ENCODE measurements around the gene CCDC85B. TPM values are rescaled to one million over a fixed set of nuclear protein-coding genes. Genes with fewer than 3 reads are reported as not detected.

The CCDC85B gene
- total and polyA plus RNA-seq, 2 of the 13 experiments (the other 11 are each of a cell fraction or from before 2014, with no cell fraction given) = 8.2 to 19.5 TPM

- TF ChIP-seq ZNF577 (CRISPR knock-in tag; IDR thresholded peaks at IDR 0.05; ENCODE audit: borderline replicate concordance, low read depth) (no peak), ZNF616 (CRISPR knock-in tag; IDR thresholded peaks at IDR 0.05; ENCODE audit: low read depth) (peak; percentile 77; the same call in 1 of the 2 replicates), ETV5 (CRISPR knock-in tag; IDR thresholded peaks at IDR 0.05; ENCODE audit: borderline replicate concordance) (peak; percentile 74), TP53 (CRISPR knock-in tag; conservative IDR thresholded peaks at IDR 0.05) (0 out of 2 replicates have a peak, but pooled peaks have one; percentile 53), TEAD2 (CRISPR knock-in tag; IDR thresholded peaks at IDR 0.05) (no peak), ZBTB4 (CRISPR knock-in tag; IDR thresholded peaks at IDR 0.05; ENCODE audit: borderline replicate concordance) (no peak), ZBTB38 (CRISPR knock-in tag; IDR thresholded peaks at IDR 0.05) (no peak), ZBTB7A (CRISPR knock-in tag; IDR thresholded peaks at IDR 0.05) (no peak), REL (CRISPR knock-in tag; conservative IDR thresholded peaks at IDR 0.05) (no peak), HDAC2 (CRISPR knock-in tag; IDR thresholded peaks at IDR 0.05) (peak; percentile 58; the same call in 1 of the 2 replicates), ZNF432 (CRISPR knock-in tag; IDR thresholded peaks at IDR 0.05; ENCODE audit: borderline replicate concordance) (no peak), TFE3 (CRISPR knock-in tag; IDR thresholded peaks at IDR 0.05) (peak; percentile 55; the same call in 1 of the 2 replicates)
- TF ChIP-seq, protein P1, sequence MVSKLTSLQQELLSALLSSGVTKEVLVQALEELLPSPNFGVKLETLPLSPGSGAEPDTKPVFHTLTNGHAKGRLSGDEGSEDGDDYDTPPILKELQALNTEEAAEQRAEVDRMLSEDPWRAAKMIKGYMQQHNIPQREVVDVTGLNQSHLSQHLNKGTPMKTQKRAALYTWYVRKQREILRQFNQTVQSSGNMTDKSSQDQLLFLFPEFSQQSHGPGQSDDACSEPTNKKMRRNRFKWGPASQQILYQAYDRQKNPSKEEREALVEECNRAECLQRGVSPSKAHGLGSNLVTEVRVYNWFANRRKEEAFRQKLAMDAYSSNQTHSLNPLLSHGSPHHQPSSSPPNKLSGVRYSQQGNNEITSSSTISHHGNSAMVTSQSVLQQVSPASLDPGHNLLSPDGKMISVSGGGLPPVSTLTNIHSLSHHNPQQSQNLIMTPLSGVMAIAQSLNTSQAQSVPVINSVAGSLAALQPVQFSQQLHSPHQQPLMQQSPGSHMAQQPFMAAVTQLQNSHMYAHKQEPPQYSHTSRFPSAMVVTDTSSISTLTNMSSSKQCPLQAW (CRISPR knock-in tag; IDR thresholded peaks at IDR 0.05) = no peak
- TF ChIP-seq, protein P2, sequence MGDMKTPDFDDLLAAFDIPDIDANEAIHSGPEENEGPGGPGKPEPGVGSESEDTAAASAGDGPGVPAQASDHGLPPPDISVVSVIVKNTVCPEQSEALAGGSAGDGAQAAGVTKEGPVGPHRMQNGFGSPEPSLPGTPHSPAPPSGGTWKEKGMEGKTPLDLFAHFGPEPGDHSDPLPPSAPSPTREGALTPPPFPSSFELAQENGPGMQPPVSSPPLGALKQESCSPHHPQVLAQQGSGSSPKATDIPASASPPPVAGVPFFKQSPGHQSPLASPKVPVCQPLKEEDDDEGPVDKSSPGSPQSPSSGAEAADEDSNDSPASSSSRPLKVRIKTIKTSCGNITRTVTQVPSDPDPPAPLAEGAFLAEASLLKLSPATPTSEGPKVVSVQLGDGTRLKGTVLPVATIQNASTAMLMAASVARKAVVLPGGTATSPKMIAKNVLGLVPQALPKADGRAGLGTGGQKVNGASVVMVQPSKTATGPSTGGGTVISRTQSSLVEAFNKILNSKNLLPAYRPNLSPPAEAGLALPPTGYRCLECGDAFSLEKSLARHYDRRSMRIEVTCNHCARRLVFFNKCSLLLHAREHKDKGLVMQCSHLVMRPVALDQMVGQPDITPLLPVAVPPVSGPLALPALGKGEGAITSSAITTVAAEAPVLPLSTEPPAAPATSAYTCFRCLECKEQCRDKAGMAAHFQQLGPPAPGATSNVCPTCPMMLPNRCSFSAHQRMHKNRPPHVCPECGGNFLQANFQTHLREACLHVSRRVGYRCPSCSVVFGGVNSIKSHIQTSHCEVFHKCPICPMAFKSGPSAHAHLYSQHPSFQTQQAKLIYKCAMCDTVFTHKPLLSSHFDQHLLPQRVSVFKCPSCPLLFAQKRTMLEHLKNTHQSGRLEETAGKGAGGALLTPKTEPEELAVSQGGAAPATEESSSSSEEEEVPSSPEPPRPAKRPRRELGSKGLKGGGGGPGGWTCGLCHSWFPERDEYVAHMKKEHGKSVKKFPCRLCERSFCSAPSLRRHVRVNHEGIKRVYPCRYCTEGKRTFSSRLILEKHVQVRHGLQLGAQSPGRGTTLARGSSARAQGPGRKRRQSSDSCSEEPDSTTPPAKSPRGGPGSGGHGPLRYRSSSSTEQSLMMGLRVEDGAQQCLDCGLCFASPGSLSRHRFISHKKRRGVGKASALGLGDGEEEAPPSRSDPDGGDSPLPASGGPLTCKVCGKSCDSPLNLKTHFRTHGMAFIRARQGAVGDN (CRISPR knock-in tag; IDR thresholded peaks at IDR 0.05) = peak; percentile 24
- TF ChIP-seq, protein P3, sequence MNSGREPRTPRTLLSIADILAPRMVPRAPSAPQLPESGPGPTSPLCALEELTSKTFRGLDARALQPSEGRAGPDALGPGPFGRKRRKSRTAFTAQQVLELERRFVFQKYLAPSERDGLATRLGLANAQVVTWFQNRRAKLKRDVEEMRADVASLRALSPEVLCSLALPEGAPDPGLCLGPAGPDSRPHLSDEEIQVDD (CRISPR knock-in tag; IDR thresholded peaks at IDR 0.05; ENCODE audit: borderline replicate concordance) = 0 out of 2 replicates have a peak, but pooled peaks have one; percentile 67
Observed at GRCh38 chr11:65919141-65919572, 28.7 kb downstream of the CCDC85B start, which contains the start of gene DRAP1 (continued).

Measured in HepG2 (cell line).